Lower leg skin (tissue), 4 donors: ENCODE results near the gene PADI4. TPM values are rescaled to one million over a fixed set of nuclear protein-coding genes. Genes with fewer than 3 reads are reported as not detected.

Experiments
- DNase-seq, 2 donors: peaks; one replicate each; pipeline ENCODE4 v3.0.0-alpha.2; 2019; ENCODE audit warnings: low spot score in 2 of 2
- H3K4me3 ChIP-seq: fragments of 200-600 bp; sonication (generic); 2 replicates; pipeline ENCODE4 v1.5.1; 2017; ENCODE audit warnings: mild to moderate bottlenecking, low read depth; ENCODE audit not compliant: poor library complexity, severe bottlenecking
- CTCF ChIP-seq, 3 donors: fragments of 450-650 bp; IDR thresholded peaks; one replicate each; pipeline ENCODE4 v1.5.1; 2016; ENCODE audit warnings: antibody characterized with exemption in 3 of 3, mild to moderate bottlenecking in 3 of 3, moderate library complexity in 2 of 3
- POLR2A ChIP-seq, 2 donors: fragments of 450-650 bp; IDR thresholded peaks; one replicate each; pipeline ENCODE4 v1.6.1; 2016 to 2017; ENCODE audit warnings: antibody characterized with exemption in 2 of 2, mild to moderate bottlenecking in 1 of 2, moderate library complexity in 1 of 2
- WGBS, 2 donors: methylation state at CpG; one replicate each; pipeline ENCODE4 v1.1.5; 2018; 5-methylcytosine and 5-hydroxymethylcytosine counted together
- intact Hi-C: fragments of 100-400 bp; cut with DNase I; formaldehyde crosslinking; loops from one replicate; pipeline ENCODE4 v1.15.0; 2023; ENCODE audit warnings: low total_unique reads
- total RNA-seq, 4 donors: library from RNA; depleted of rRNA; stranded (reverse); fragments of >200 nt; gene quantifications; one replicate each; pipeline ENCODE4 v1.1.0, GENCODE V29; 2016

Gene PADI4
- total RNA-seq, 4 donors from 2014 or later, result 0.51 TPM; not detected in 3

DNA sequence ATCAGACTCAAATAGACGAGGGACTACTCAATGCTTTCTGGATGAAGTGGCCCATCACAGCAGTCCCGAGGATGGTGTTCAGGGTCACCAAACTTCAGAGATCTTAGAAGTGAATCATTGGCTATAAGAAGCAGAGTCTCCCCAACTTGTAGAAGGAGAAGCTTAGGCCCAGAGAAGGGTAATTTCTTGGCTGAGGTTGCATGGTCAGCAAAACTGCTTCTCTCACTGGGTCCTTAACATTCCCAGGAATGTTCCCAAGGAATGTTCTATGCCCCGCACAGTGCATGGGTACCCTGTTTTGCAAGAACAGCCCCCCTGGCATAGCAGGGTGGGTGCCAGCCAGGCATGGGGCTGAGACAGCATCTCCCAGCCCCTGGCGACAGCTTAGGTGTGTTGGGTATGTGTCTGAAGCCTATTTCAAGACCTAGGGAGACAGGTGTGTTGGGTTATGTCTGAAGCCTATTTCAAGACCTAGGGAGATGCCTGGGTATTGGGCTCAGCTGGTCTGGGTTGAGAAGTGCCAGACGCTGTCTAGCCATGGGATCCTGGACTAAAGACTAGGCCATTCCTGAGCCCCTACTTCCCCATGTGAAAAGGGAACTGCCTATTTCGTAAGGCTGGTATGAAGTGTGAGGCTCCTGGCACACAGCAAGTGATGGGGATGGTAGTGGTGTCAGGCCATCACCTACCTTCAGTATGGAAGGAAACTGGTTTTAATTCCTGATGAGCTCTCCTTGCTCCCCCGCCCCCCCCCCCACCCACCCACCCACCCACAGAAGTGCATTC, 90.1 kb downstream of the PADI4 start:
- intact Hi-C loops, result no loop called here
- TF ChIP-seq POLR2A (IDR thresholded peaks at IDR 0.05), result no peak
- no peak for TF ChIP-seq CTCF (IDR thresholded peaks at IDR 0.05)
- 85 to 87% methylated on average over 5 of the region's 7 CpGs for WGBS, 2 donors
- DNase-seq, result no peak
- no peak overlapping the region for H3K4me3 ChIP-seq

GRCh38 chr1:17400725-17401341, 92.8 kb downstream of the PADI4 start:
- intact Hi-C loops, result no loop called here

GRCh38 chr1:17401841-17402240, 93.8 kb downstream of the PADI4 start:
- intact Hi-C loops, result no loop called here
- no peak overlapping the region for H3K4me3 ChIP-seq
- TF ChIP-seq POLR2A (IDR thresholded peaks at IDR 0.05) (no peak), CTCF (IDR thresholded peaks at IDR 0.05) (no peak)
- DNase-seq, result no peak
- WGBS, 2 donors, result 63 to 66% methylated on average over 4 of the region's 4 CpGs

More at GRCh38 chr1:17400725-17401341, 92.8 kb downstream of the PADI4 start:
- no peak for DNase-seq
- TF ChIP-seq POLR2A (IDR thresholded peaks at IDR 0.05) (no peak), CTCF (IDR thresholded peaks at IDR 0.05) (no peak)
- no peak overlapping the region for H3K4me3 ChIP-seq
- 83 to 87% methylated on average over 10 to 11 of the region's 11 CpGs for WGBS, 2 donors

DNA sequence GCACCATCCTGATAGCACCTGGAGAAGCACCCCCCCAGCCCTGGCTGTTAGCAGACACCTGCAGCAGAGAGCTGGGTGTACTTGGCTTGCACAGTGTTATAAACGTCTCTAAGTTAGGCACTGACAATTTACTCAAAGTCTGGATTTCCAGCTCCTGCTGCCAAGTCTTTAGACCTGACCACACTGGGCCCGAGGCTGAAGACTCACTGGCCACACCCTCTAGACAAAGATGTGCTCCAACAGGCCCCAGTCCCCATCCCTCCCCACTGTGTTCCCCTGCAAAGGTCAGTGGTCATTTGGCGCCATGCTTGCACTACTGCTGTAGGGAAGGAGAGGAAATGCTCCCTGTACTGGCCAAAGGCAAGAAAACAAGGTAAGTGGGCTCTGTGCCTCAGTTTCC, 95.1 kb downstream of the PADI4 start:
- WGBS, 2 donors, result 30 to 60% methylated on average over 2 to 3 of the region's 3 CpGs
- intact Hi-C loops, result no loop called here
- DNase-seq, result no peak
- TF ChIP-seq POLR2A (IDR thresholded peaks at IDR 0.05) (no peak), CTCF (IDR thresholded peaks at IDR 0.05) (no peak)
- H3K4me3 ChIP-seq, result no peak overlapping the region

DNA sequence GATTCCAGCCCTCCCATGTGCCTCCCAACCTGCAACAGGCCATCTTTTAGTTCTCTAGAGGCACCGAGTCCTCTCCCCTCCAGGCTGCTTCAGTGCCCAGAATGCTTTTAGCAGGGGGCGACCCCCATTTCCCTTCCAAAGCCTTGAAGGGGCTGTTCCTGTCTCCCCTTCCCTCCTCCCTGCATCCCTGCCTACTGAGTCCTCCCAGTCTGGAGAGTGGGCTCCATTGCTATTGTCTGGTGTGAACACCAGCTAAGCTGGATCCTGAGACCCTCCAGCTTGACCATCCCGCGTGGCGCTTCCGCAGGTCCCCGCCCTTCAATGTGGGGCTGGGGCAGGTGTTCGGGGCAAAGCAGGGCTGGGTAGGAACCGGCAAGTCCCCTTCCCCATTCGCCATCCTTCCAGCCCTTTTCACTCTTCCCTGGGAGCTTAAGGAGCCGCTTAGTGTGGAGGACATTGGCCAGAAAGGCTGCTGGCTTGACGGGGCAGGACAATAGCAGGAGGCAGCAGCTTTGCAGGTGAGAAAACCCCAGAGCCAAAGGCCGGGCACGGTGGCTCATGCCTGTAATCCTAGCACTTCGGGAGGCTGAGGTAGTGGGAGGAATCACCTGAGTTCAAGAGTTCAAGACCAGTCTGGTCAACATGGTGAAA, 96.2 kb downstream of the PADI4 start:
- TF ChIP-seq POLR2A (IDR thresholded peaks at IDR 0.05), result no peak
- TF ChIP-seq CTCF (IDR thresholded peaks at IDR 0.05), result no peak
- DNase-seq, result no peak
- WGBS, 2 donors, result 67 to 74% methylated on average over 14 to 15 of the region's 15 CpGs
- H3K4me3 ChIP-seq, result no peak overlapping the region
- intact Hi-C loops, result no loop called here
